Occipital lobe (tissue), 2 donors: ENCODE data around the gene PDYN. TPM values are rescaled to one million over a fixed set of nuclear protein-coding genes. Genes with fewer than 3 reads are reported as not detected.
A peak's percentile ranks its signal among the peaks of the same experiment; 100 is the strongest.
"Not testable (repeated sequence)": the region's sequence is repeated elsewhere in the genome, so short reads cannot be mapped to it uniquely, and the experiment has no call there.

Experiments
- DNase-seq: peaks from one replicate; lab custom pipeline; 2025; lab: John Stamatoyannopoulos, UW
- total RNA-seq: library from RNA; depleted of rRNA; stranded (reverse); fragments of >200 nt; gene quantifications from one replicate; pipeline ENCODE4 v1.2.3, GENCODE V29; 2014

Gene PDYN
- not detected for total RNA-seq

GRCh38 chr20:1993986-1994385, at the start of gene PDYN:
Gene PDYN, minus strand, starts transcription at chr20:1994058. Its CDS starts 10,974 bp downstream, at chr20:1983084.
- no peak for DNase-seq

- no peak for DNase-seq
These were observed 48.5 kb upstream of the PDYN start for GRCh38 chr20:2042400-2042799.

DNA sequence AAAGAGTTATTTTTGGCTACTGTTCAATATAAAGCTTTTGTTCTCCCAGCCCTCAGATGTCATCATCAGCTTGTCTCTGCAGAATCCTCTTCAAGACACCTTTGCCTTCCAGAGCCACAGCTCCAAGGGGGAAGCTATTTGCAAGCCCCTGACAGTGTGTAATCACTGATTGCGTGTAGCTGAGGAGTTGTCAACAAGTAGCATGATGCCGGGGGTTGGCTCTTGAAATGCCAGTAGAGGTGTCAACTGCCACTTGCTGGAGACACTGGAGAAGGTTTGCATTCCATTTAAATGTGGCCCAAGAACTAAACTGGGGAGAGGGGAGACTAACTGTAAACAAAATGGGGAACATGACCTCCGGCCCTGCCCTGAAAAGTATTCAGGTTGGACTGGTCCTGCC, 44.3 kb upstream of the PDYN start:
- no peak for DNase-seq

GRCh38 chr20:2037296-2037914, 43.5 kb upstream of the PDYN start:
- DNase-seq: no peak

GRCh38 chr20:2036357-2036756, 42.5 kb upstream of the PDYN start:
- DNase-seq: not testable (repeated sequence)

DNA sequence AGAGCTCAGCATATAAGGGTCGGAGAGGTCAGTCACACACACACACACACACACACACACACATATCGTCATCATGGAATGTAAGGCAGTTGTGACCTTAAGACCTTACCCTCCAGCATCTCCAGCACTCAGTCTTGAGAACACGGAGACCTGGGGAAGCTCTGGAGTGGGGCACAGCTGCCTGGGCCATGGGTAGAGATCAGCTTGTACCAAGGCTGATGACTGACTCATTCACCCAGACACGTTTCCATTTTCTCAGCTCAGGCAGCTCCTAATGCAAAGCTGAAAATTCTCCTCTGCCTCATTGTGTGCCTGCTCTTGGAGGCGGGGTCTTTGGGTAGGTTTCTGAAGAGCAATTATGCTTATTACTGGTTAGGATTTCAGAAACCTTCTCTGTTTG, 38.3 kb upstream of the PDYN start:
- no peak for DNase-seq

GRCh38 chr20:2026514-2026913, 32.7 kb upstream of the PDYN start:
- DNase-seq: no peak

- no peak for DNase-seq
These were observed 32.1 kb upstream of the PDYN start for GRCh38 chr20:2026004-2026403.

DNA sequence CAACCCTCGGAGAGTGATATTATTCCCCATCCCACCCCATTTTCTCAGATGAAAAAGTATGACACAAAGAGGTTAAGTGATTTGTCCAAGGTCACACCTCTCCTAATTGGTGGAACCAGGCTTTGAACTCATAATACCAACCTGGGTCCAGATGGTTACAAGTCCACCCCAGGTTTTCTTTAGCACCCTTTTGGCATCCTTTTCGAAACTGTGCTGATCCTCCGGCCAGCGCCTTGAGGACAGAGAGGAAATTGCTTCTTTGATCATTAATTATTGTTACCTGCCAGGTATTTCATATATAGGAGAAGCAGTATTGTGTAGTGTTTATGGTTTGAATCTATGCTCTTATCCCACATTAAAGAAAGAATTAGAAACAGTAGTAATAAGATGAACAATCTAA, 29.3 kb upstream of the PDYN start:
- DNase-seq: no peak

- DNase-seq: no peak
These were observed 28.3 kb upstream of the PDYN start for GRCh38 chr20:2022163-2022562.

- no peak for DNase-seq
These were observed 16.7 kb upstream of the PDYN start for GRCh38 chr20:2010533-2010932.

GRCh38 chr20:2006452-2007361, 12.8 kb upstream of the PDYN start:
- no peak for DNase-seq

DNA sequence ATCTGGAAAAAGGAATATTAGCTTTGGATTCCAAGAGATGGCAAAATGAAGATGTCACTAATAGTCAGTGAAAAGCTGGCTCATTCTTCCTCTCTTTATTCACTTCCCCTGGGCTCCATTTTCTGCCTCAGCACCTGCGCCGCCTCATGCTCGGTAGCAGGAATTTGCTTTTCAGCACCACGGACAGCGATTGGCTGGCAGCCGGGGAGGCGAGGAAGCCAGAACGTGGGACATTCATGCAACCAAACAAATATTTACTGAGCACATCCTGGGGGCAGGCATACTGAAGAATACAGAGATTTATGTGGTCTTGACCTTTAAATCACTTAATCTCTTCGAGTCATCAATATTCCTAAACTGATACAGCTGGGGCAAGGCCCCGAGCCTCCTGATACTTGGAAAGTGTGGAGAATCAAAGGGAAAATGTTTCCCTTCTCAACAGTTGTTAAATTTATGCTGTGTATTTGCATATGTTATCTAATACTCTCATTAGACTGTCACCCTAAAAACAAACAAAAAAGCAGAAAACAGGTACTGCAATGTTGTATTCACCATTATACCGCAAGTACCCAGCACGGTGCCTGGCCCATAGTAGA, 12.1 kb upstream of the PDYN start:
- DNase-seq: no peak

- peak; percentile 32 for DNase-seq
These were observed 11.5 kb upstream of the PDYN start for GRCh38 chr20:2005359-2005758.

DNA sequence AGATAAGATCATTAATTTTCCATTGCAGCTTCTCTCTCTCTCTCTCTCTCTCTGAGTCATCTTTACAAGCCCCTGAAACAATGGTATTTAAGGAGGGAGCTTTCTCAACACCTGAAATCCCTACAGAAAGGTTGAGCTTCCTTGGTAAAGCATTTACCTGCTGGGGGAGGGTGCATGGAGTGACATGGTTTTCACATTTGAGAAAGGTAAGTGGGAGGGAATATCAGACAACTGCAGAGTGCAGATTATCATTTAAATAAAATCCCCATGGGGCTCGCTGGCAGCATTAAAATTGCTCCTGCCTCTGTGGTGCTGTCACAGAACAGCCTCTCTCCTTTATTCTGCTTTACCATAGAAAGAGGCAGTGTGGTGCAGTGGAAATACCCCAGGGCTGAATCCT, 10.3 kb upstream of the PDYN start:
- DNase-seq: no peak

GRCh38 chr20:2002365-2002764, 8.5 kb upstream of the PDYN start:
- DNase-seq: no peak

GRCh38 chr20:2001119-2001518, 7.3 kb upstream of the PDYN start:
- DNase-seq: no peak

DNA sequence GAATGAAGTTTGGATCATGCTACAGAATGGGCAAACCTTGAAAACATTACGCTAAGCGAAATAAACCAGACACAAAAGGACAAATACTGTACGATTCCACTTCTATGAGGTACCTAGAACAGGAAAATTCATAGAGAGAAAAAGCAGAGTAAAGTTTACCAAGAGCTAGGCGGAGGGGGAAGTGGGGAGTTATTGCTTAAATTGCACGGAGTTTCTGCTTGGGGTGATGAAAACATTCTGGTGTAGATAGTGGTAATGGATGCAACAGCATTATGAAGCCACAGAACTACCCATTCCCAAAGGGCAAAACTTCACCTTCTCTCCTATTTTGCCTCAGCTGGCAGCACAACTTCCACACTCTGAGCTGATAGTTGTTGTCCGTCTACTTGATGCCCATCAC, 6.4 kb upstream of the PDYN start:
- DNase-seq: no peak

- DNase-seq: no peak
These were observed 4.9 kb upstream of the PDYN start for GRCh38 chr20:1998715-1999114.

DNA sequence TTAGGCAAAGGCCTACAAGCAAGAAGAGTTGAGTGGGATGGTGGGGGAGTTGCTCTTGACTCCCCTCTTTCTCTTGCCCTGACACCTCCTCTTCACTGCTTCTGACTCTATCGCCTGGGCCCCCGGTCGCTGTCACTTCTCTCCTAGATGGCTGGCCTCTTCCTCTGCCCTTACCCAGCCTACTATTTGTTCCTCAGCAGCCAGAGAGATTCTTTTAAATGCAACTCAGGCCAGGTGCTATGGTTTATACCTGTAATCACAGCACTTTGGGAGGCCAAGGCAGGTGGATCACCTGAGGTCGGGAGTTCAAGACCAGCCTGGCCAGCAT, 4.3 kb upstream of the PDYN start:
- DNase-seq: no peak

GRCh38 chr20:1997483-1998192, 3.8 kb upstream of the PDYN start:
- DNase-seq: no peak
